HEK293T (cell line): ENCODE results near the gene SPATA4.

Experiments used
- BHLHE40 ChIP-seq: fragments of 450-650 bp; IDR thresholded peaks from 2 replicates; pipeline ENCODE4 v1.6.1; 2016; ENCODE audit warnings: mild to moderate bottlenecking, moderate library complexity, borderline replicate concordance
- FOXA1 ChIP-seq: fragments of 450-650 bp; IDR thresholded peaks from 2 replicates; pipeline ENCODE4 v1.6.1; 2016; ENCODE audit warnings: mild to moderate bottlenecking
- FOXK2 ChIP-seq: fragments of 450-650 bp; IDR thresholded peaks from 2 replicates; pipeline ENCODE4 v1.6.1; 2016; ENCODE audit warnings: mild to moderate bottlenecking
- FOXM1 ChIP-seq: fragments of 450-650 bp; IDR thresholded peaks from 2 replicates; pipeline ENCODE4 v1.6.1; 2017; ENCODE audit warnings: mild to moderate bottlenecking, borderline replicate concordance
- NFRKB ChIP-seq: fragments of 450-650 bp; IDR thresholded peaks from 2 replicates; pipeline ENCODE4 v1.6.1; 2016; ENCODE audit warnings: mild to moderate bottlenecking, moderate library complexity
- SUZ12 ChIP-seq: fragments of 450-650 bp; IDR thresholded peaks from 2 replicates; pipeline ENCODE4 v1.6.1; 2016; ENCODE audit warnings: mild to moderate bottlenecking
- ZNF384 ChIP-seq: fragments of 450-650 bp; IDR thresholded peaks from 2 replicates; pipeline ENCODE4 v1.6.1; 2016

DNA sequence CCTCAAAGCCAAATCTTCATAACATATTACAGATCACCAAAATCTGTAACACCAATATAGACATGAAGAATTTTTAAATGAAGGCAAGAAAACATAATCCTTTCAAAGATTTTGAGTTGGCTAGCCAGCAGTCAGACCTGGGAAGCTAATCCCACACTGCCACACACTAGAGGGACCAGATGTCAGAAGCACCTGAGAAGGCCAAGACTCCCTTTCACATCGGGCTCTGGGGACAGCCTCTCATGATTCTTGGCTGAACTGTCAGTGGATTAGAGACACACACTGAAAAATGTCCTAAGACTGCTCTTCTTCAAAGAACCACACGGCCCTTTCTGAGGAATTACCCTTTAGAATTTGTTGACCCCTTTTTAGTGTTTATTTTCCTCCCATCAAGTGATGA is 28.2 kb upstream of the SPATA4 start:
- TF ChIP-seq FOXK2 (no peak), FOXA1 (no peak), ZNF384 (no peak), BHLHE40 (no peak), SUZ12 (no peak), FOXM1 (no peak), NFRKB (no peak)
